ENCODE results near the gene CTNNA2.

CTNNA2 gene

DNA sequence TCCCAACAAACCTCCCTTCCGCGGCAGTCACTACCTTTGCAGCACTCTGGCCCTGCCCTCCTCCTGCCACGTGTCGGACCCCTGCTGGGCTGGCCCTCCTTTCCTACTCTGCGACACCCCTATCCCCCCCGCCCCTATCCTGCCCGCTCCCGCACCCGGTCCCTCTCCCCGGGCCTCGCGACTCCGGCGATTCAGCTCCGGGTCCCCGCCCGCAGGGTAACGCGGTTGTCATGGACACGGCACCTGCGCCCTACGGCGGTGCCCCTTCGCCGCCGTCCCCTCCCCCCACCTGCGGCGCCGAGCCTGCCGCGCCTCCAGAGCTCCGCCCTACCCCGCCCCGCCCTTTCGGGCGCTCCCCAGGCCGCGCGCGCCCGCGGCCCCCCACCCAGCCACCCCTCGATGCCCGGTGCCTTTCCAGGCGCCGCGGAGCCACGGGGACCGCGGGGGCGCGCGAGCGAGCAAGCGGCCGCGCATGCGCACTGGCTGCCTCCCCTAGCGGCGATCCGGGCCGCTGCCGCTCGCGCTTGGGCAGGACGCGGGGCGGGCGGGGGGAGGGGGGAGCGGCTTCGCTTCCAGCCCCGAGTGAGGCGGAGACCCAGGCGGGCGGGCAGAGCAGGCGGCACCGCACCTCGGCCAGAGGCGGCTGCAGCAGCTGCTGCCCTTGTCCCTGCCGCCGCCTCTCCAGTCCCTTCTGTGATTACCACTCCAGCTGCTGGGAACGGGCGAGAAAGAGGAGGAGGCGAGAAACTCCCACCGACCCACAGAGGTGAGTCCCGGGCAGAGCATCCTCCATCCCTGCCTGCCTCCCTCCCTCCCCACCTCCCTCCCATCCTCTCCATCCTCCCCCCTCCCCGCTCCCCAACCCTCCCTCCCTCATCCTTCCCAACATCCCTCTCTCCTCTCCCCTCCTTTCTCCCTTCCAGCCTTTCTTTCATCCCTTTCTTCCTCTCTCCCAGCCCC lies at the start of gene CTNNA2:
TSS of gene CTNNA2 (plus strand) at position 610 of the 960 bp plus-strand sequence.
- DNase-seq (ENCODE audit: low read depth in 2 of 3, low spot score in 2 of 3), result peak in 1 of 3 experiments; percentile 1

- DNase-seq (ENCODE audit: low read depth in 2 of 3, low spot score in 2 of 3), result no peak
Observed at GRCh38 chr2:79487399-79487798, 25.5 kb upstream of the CTNNA2 start.

DNA sequence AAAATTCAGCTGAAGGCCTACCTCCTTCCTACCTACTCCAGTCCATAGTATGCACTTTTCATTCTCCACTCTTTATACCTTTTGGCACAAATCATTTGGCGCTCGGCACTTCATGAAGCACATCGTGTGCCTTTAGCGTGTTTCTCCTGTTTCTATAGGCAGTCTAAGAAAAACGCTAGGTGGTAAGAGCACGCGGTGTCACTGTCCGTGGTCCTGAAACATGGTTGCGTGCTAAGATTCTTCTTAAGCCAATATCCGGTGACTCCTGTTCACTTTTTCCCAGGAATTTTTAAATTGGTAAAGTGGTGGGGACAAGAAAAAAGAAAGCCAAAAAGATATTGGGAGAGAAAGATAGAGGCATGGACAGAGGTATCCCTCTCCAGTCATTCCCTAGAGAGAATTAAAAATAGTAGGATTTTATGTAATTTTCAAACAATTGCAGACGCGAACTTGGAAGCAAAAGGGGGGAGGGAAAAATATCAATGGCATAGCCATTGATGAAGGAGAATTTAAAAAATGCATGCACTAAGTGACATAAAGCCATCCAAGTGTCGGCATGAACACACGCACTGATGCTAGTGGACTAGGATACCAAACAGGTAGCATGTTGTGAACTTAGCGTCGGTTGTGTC lies 1.4 kb upstream of the CTNNA2 start:
- DNase-seq (ENCODE audit: low read depth in 2 of 3, low spot score in 2 of 3), result no peak

DNA sequence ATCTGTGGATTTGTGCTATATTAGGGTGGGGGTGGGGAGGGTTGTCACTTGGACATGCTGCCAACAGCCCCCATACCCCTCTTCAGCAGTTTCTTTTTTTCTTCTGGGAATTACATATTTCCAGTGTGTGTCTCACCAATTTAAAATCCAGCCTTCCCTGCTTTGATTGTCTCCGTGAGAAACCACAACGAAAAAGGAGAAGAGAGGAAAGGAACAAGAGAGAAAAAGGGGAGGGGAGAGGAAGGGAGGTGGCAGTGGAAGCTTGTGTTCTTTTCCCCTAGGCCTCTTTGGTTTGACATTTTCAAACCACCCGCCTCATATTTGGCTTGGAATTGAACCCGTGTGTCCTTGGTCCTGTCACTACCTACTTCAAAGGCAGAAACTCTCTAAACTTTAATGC lies 860 bp downstream of the CTNNA2 start:
- no peak for DNase-seq (ENCODE audit: low read depth in 2 of 3, low spot score in 2 of 3)

DNA sequence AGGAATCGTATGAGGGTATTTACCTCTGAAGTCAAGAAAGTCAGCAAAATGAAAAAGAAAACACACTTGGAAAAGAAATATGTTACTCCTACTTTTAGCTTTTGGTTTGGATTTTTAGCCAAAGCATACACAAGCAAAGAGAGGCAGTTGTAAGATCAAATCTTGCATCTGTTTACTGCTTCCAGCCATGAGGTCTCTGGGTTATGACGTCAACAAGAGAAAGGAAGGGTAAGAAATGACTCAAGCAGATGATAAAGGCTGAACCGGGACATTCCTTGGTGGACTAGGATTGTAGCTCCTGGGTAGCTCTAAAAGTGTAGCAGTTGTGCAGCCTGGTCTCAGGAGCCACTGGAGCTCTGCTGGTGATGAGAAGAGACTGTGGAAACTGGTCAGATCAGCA lies 16.8 kb downstream of the CTNNA2 start:
- DNase-seq (ENCODE audit: low read depth in 2 of 3, low spot score in 2 of 3), result no peak

GRCh38 chr2:79530443-79530842 lies 17.6 kb downstream of the CTNNA2 start:
- DNase-seq (ENCODE audit: low read depth in 2 of 3, low spot score in 2 of 3), result no peak

- DNase-seq (ENCODE audit: low read depth in 2 of 3, low spot score in 2 of 3), result no peak
Observed at GRCh38 chr2:79547568-79547967, 34.7 kb downstream of the CTNNA2 start.

- DNase-seq (ENCODE audit: low read depth in 2 of 3, low spot score in 2 of 3), result no peak
Observed at GRCh38 chr2:79552653-79553052, 39.8 kb downstream of the CTNNA2 start.

DNA sequence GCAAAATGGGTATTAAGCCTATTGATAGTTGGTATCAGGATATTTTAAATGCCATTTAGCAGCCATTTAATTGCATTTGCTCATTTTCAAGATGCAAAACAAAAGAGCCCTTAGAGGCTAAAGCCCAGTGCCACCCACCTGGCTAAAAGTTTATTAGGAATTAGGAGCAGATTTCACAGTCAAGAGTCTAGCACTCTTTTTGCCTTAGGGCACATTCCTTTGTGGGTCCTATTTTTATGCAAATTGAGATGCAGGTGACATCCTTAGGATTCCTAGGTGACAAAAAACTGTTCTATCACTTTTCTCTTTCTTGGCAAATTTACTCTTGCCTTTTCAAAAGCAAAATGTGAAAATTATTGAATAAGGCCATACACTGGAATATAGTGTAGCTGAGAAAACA lies 42.0 kb downstream of the CTNNA2 start:
- DNase-seq (ENCODE audit: low read depth in 2 of 3, low spot score in 2 of 3), result no peak

DNA sequence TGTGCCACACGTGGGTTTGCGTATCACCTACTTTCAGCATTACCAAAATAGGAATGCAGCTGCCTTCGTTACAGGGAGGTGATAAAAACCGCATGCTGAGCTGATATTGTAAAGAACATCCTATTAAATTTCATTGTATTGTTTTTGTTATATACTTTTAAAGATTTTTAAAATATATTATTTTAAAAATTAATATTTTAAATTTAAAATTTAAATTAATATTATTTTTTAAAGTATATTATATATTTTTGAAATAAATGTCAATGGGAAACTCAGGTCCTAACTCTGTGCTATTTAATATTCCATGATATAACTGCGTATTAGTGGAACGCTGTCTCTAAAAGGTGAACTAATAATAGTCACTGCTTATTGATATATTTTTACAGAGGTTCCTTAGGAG lies 51.2 kb downstream of the CTNNA2 start:
- DNase-seq (ENCODE audit: low read depth in 2 of 3, low spot score in 2 of 3), result no peak

DNA sequence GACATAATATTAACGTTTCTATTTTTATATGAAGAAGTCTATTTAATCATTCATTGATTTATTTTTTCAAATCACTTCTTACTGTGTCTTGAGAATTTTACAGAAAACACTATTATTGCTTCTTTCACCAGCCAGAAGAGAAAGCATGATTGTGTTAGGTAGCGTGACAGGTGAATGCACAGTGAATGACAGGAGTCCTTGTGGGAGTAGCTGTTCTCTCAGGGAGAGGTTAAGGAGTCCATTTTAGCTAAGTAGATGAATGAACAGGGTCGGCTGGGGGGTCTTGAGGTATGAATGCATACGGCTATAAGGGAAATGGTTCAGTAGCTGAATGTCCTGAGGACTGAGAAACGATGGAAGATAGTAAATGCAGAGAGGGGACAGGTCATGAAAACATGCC lies 56.2 kb downstream of the CTNNA2 start:
- DNase-seq (ENCODE audit: low read depth in 2 of 3, low spot score in 2 of 3), result no peak

DNA sequence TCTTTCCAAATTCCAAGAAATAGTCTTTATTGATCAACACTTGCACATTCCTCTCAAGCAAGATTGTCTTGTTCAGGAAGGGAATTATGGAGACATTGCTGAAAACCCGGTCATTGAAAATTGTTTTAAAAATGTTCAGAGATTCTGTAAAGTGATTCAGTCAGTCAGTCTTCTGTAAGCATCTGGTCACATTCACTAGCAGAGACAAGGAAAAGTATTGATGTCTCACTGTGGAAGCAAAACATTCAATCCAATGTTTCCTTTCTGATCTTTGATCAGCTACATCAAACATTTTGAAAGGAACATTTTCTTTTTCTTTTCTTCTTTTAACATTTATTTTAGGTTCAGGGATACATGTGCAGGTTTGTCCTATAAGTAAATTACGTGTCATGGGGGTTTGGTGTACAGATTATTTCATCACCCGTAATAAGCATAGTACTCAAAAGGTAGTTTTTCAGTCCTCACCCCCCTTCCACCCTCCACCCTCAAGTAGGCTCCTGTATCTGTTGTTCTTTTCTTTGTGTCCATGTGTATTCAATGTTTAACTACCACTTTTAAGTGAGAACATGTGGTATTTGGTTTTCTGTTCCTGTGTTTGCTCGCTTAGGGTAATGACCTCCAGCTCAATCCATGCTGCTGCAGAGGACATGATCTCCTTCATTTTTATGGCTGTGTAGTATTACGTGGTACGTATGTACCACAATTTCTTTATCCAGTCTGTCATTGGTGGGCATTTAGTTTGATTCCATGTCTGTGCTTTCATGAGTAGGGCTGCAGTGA lies 61.2 kb downstream of the CTNNA2 start:
- no peak for DNase-seq (ENCODE audit: low read depth in 2 of 3, low spot score in 2 of 3)

- DNase-seq (ENCODE audit: low read depth in 2 of 3, low spot score in 2 of 3), result no peak
Observed at GRCh38 chr2:79576451-79576850, 63.6 kb downstream of the CTNNA2 start.

- no peak for DNase-seq (ENCODE audit: low read depth in 2 of 3, low spot score in 2 of 3)
Observed at GRCh38 chr2:79578952-79579351, 66.1 kb downstream of the CTNNA2 start.

GRCh38 chr2:79580175-79580574 lies 67.3 kb downstream of the CTNNA2 start:
- DNase-seq (ENCODE audit: low read depth in 2 of 3, low spot score in 2 of 3), result no peak

DNA sequence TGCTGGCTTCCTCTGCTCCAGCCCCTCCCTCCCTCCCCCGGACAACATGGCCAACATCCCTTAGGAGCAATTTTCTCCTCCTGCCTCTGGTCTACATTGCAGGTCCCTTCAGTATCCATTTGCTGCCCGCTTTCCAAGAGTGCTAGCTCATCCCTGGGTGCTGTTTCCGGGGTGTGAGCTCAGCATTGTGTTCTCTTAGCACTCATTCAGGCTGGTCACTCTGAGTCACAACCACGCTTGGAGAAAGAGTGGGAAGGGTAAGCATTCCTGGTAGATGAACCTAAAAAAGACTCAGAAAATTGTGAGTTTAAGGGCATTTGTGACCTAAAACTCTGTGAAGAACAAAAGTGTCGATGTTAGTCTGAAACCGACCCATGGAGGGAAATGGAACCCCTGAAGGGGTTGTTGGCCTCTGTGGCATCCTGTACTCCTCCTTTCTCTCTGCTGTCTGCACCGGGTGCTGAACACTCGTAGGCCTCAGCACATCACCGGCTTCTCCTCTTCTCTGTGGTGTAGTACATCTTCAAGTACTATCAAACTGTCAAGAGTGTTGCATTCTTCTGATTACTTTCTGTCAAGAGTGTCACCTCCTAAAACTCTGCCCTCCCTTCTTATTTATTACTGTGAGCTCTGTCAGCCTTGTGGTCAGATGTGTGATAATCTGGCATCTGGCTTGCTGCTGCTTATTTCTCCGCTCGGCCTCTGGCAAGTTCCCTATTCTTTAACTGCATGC lies 73.0 kb downstream of the CTNNA2 start:
- no peak for DNase-seq (ENCODE audit: low read depth in 2 of 3, low spot score in 2 of 3)

DNA sequence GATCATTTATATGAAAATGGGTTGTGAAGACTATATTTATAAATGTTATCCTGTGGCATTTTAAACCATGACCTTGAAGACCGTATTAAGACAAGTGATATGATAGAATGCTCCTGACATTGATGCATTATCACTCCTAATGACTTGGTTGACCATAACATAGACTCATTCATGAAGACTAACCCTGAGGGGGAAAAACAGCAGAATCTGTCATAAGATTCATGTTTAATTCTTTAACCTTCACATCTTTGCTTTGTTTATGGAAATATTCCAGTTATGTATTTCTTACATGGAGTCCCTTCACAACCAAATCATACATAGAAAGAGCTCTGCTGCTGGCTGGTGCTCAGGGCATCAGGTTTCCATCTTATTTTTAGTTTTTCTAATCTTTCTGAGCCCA lies 78.4 kb downstream of the CTNNA2 start:
- no peak for DNase-seq (ENCODE audit: low read depth in 2 of 3, low spot score in 2 of 3)

DNA sequence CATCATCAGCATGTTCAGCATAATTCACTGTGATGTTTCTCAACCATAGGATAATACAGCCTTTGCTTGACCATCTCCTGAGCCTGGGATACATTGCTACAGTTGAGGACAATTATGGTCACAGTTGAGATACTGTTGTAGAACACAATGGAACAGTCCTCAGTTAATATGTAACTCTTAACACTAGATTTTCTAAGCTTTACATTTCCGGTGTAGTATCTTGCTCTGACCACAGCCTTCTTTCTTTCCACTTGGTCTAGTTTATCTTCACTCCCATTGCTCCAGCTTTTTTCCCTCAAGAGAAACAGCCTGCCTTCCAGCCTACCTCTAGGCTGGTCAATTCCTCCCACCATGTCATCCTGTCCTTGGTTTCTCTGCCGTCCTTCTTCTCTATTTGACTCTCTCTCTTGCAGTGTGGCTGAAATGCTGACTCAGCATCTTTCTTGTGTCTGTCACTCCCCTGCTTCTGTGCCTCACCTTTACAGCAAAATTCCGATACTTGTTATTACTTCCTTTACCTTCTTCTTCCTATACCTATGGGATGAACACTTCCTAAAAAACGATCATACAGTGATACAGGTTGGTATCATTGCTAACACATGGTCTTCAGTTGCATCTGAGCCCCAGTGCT lies 80.5 kb downstream of the CTNNA2 start:
- no peak for DNase-seq (ENCODE audit: low read depth in 2 of 3, low spot score in 2 of 3)

DNA sequence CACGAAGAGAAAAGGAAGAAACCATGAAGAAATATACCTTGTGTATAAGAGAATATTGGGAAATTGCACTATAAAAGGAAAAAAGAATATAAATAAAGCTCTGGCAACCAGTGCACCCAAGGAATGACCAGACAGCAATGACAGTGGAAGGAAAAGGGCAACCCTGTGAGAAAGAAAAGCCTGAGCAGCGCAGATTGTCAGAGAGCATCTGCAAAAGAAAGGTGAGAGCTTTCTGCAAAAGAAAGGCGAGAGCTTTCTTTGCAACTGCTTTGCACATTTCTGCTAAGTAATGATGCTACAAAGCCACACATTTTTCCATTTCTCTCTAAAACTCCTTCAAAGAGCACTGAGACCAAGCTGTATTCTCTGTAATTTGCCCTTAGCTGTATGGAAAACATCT lies 83.6 kb downstream of the CTNNA2 start:
- no peak for DNase-seq (ENCODE audit: low read depth in 2 of 3, low spot score in 2 of 3)

DNA sequence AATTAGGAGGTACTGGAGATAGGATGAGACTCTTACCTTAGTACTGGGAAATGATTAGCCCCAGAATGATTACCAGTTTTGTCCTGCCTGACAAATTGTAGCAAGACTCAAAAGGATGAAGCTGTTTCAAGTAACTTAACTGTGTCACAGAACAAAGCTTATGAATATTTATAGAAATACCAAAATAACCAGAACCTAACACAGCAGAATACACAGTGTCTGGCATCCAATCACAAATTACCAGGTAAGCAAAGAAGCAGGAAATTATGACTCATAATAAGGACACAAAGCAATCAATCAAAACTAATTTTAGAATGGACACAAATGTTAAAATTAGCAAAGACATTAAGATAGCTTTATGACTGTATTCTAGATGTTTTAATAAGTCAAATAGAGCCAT lies 91.9 kb downstream of the CTNNA2 start:
- no peak for DNase-seq (ENCODE audit: low read depth in 2 of 3, low spot score in 2 of 3)

Data from activated CD8-positive, alpha-beta memory T cell treated with anti-CD3 and anti-CD28 coated beads for 48 hours (primary cell).